Fibroblast of lung (primary cell): ENCODE results near the gene OSTN.

Experiments
- CTCF ChIP-seq, 2 donors: IDR thresholded peaks in 1 of 2; conservative IDR thresholded peaks in 1 of 2; 1 replicate in 1 of 2; 2 replicates in 1 of 2; pipeline ENCODE4 v1.5.1; 2011 to 2012; ENCODE audit warnings: low read length in 2 of 2, control low read depth in 1 of 2, inconsistent platforms in 1 of 2, low read depth in 1 of 2, mild to moderate bottlenecking in 1 of 2
- EZH2 ChIP-seq: IDR thresholded peaks from 2 replicates; pipeline ENCODE4 v1.5.1; 2012; ENCODE audit warnings: low read length, control low read depth, mild to moderate bottlenecking; ENCODE audit errors: missing control alignments

- TF ChIP-seq CTCF (conservative IDR thresholded peaks at IDR 0.05 in 1 of 2, IDR thresholded peaks at IDR 0.05 in 1 of 2; ENCODE audit: low read depth in 1 of 2, low read length in 2 of 2) = no peak
- TF ChIP-seq EZH2 = no peak
These were observed 23.9 kb upstream of the OSTN start for GRCh38 chr3:191175102-191175501.
